ENCODE measurements around the gene WDR47.

Gene WDR47

DNA sequence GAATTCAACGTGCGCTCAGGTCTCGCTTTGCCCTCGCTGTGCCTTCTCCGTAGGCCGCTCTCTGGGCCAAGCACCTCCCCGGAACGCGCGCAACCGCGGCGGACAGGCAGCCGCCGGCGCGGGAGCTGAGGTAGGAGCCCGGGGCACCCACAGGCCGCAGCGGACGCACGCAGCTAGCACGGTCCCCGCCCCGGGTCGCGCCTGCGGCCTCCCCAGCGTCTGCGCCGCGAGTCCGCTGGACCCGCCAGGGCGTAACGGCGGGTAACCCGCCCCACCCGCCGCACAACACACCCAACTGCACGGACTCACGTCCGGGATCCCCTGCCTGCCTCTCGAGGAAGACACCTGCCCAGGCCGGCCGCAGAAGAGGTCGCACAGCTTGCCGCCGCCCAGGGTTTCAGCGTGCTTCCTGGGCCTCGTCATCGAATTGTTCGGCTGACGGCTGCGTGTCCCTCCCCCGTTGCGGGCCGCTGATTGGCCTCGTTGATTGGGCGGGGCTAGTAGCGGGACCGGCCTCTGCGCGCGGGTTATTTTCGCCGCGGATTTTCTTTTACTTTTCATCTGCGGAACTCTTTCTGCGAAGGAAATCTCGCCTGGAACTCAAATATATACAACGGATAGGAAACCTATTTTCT, 78.7 kb downstream of the WDR47 start, which contains the start of gene CLCC1:
Gene CLCC1, minus strand, starts transcription at position 433 of the 635 bp plus-strand sequence. CDS start 13,047 bp downstream, outside the sequence.
- TF ChIP-seq, protein P1, sequence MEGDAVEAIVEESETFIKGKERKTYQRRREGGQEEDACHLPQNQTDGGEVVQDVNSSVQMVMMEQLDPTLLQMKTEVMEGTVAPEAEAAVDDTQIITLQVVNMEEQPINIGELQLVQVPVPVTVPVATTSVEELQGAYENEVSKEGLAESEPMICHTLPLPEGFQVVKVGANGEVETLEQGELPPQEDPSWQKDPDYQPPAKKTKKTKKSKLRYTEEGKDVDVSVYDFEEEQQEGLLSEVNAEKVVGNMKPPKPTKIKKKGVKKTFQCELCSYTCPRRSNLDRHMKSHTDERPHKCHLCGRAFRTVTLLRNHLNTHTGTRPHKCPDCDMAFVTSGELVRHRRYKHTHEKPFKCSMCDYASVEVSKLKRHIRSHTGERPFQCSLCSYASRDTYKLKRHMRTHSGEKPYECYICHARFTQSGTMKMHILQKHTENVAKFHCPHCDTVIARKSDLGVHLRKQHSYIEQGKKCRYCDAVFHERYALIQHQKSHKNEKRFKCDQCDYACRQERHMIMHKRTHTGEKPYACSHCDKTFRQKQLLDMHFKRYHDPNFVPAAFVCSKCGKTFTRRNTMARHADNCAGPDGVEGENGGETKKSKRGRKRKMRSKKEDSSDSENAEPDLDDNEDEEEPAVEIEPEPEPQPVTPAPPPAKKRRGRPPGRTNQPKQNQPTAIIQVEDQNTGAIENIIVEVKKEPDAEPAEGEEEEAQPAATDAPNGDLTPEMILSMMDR (IDR thresholded peaks at IDR 0.05; ENCODE audit: low read depth, low read length, missing control alignments): no peak
- peak within 1 kb of the TSS; percentile 92 for H3K4me3 ChIP-seq (ENCODE audit: low read depth, low read length)
- peak; percentile 82 for DNase-seq (ENCODE audit: low read depth)

DNA sequence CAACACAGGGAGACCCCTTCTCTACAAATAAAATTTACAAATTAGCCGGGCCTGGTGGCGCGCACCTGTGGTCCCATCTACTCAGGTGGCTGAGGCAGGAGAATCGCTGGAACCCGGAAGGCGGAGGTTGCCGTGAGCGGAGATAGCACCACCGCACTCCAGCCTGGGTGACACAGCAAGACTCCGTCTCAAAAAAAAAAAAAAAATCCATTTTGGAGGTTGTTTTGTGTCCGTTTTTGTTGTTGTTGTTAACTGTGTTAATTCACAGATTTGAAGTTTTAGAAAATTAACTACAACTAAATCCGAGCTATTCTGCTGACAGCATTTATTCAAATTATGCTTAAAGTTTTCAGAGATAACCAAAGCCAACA, 79.2 kb downstream of the WDR47 start:
- no peak for DNase-seq (ENCODE audit: low read depth)
- TF ChIP-seq, protein P1 (IDR thresholded peaks at IDR 0.05; ENCODE audit: low read depth, low read length, missing control alignments): no peak
- H3K4me3 ChIP-seq (ENCODE audit: low read depth, low read length): peak overlapping the region; percentile 92

GRCh38 chr1:108961752-108962486, 80.0 kb downstream of the WDR47 start:
- TF ChIP-seq, protein P1 (IDR thresholded peaks at IDR 0.05; ENCODE audit: low read depth, low read length, missing control alignments): no peak
- peak overlapping the region; percentile 92 for H3K4me3 ChIP-seq (ENCODE audit: low read depth, low read length)
- DNase-seq (ENCODE audit: low read depth): no peak

- DNase-seq (ENCODE audit: low read depth): peak; percentile 69
- TF ChIP-seq, protein P1 (IDR thresholded peaks at IDR 0.05; ENCODE audit: low read depth, low read length, missing control alignments): no peak
- H3K4me3 ChIP-seq (ENCODE audit: low read depth, low read length): peak overlapping the region; percentile 92; the same call in 1 of the 2 replicates
These were observed 80.7 kb downstream of the WDR47 start for GRCh38 chr1:108961198-108961597.

- TF ChIP-seq, protein P1 (IDR thresholded peaks at IDR 0.05; ENCODE audit: low read depth, low read length, missing control alignments): no peak
- no peak for DNase-seq (ENCODE audit: low read depth)
- peak overlapping the region; percentile 7; the same call in 1 of the 2 replicates for H3K4me3 ChIP-seq (ENCODE audit: low read depth, low read length)
These were observed 81.2 kb downstream of the WDR47 start for GRCh38 chr1:108960719-108961118.

DNA sequence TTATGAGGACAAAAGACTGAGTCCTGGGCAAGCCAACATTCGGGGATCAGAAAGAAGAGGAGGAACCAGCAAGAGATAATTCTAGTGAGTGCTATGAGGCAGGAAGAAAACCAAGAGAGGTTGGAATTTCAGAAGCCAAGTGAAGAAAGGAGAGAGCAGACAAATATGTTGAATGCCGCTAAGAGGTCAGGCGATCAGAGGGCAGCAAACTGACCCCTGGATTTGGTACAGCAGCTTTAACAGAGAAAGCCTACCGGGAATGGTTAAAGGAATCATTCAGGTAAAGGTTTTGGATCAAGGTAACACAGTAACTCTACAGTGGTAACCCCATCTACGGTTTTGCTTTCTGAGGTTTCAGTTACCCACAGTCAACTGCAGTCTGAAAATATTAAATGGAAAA, 84.0 kb downstream of the WDR47 start:
- no peak for DNase-seq (ENCODE audit: low read depth)

More for the DNA sequence above, 84.0 kb downstream of the WDR47 start:
- H3K4me3 ChIP-seq (ENCODE audit: low read depth, low read length): no peak overlapping the region
- TF ChIP-seq, protein P1 (IDR thresholded peaks at IDR 0.05; ENCODE audit: low read depth, low read length, missing control alignments): no peak

All from GM12864 (cell line).